LNCAP (cell line): ENCODE results near the gene SLC34A3.

Experiments used
- CTCF ChIP-seq: fragments of 450-650 bp; IDR thresholded peaks from 2 replicates; pipeline ENCODE4 v1.5.1; 2017; ENCODE audit warnings: mild to moderate bottlenecking

Gene SLC34A3

GRCh38 chr9:137232101-137232500 is 1.4 kb downstream of the SLC34A3 start:
- TF ChIP-seq CTCF, result no peak

GRCh38 chr9:137232510-137232909 is 1.8 kb downstream of the SLC34A3 start:
- no peak for TF ChIP-seq CTCF

- TF ChIP-seq CTCF, result no peak
These were observed 2.7 kb downstream of the SLC34A3 start for GRCh38 chr9:137233143-137233980.

- TF ChIP-seq CTCF, result no peak
These were observed 3.5 kb downstream of the SLC34A3 start for GRCh38 chr9:137234055-137234697.

GRCh38 chr9:137234758-137235423 is 4.2 kb downstream of the SLC34A3 start:
- no peak for TF ChIP-seq CTCF

GRCh38 chr9:137235424-137236237 is 4.9 kb downstream of the SLC34A3 start:
- no peak for TF ChIP-seq CTCF

GRCh38 chr9:137236238-137236935 is 5.7 kb downstream of the SLC34A3 start:
- peak; percentile 99 for TF ChIP-seq CTCF
